OCI-LY1 (cell line): ENCODE results near the gene RHEBL1.

Source experiments
- H2AFZ ChIP-seq: fragments of 200-600 bp; sonication (generic), shearing (Covaris generic); 2 replicates; pipeline ENCODE4 v1.6.0; 2014; ENCODE audit warnings: antibody characterized with exemption, mild to moderate bottlenecking, low read length
- H3F3A ChIP-seq: fragments of 200-600 bp; sonication (generic), shearing (Covaris generic); 2 replicates; pipeline ENCODE4 v1.6.0; 2014; ENCODE audit warnings: mild to moderate bottlenecking, antibody characterized with exemption, low read length, moderate library complexity; ENCODE audit not compliant: insufficient read depth
- H3K27ac ChIP-seq: fragments of 200-600 bp; sonication (generic); 2 replicates; pipeline ENCODE4 v1.5.1; 2014; ENCODE audit warnings: low read length, mixed run types, mild to moderate bottlenecking, low read depth; ENCODE audit not compliant: poor library complexity, severe bottlenecking
- H3K27me3 ChIP-seq: fragments of 200-600 bp; sonication (generic); 2 replicates; pipeline ENCODE4 v1.6.0; 2014; ENCODE audit warnings: antibody characterized with exemption, mild to moderate bottlenecking, low read length, moderate library complexity; ENCODE audit not compliant: insufficient read depth
- H3K36me3 ChIP-seq: fragments of 200-600 bp; sonication (generic); 2 replicates; pipeline ENCODE4 v1.6.1; 2014; ENCODE audit warnings: mild to moderate bottlenecking, antibody characterized with exemption, low read length, moderate library complexity, mixed read lengths; ENCODE audit not compliant: insufficient read depth
- H3K4me1 ChIP-seq: fragments of 200-600 bp; sonication (generic); 2 replicates; pipeline ENCODE4 v1.5.1; 2014; ENCODE audit warnings: mild to moderate bottlenecking, low read length, moderate library complexity; ENCODE audit not compliant: insufficient read depth, severe bottlenecking
- H3K4me2 ChIP-seq: fragments of 200-600 bp; sonication (generic), shearing (Covaris generic); 2 replicates; pipeline ENCODE4 v1.6.1; 2014; ENCODE audit warnings: low read length
- H3K4me3 ChIP-seq: fragments of 200-600 bp; sonication (generic); 2 replicates; pipeline ENCODE4 v1.5.1; 2014; ENCODE audit warnings: low read length, low read depth, mild to moderate bottlenecking, mixed read lengths; ENCODE audit not compliant: poor library complexity, severe bottlenecking
- H3K79me2 ChIP-seq: fragments of 200-600 bp; shearing (Covaris generic); 2 replicates; pipeline ENCODE4 v1.6.1; 2016; ENCODE audit warnings: mixed run types, low read length, mixed read lengths; ENCODE audit not compliant: insufficient read depth
- H3K9ac ChIP-seq: fragments of 200-600 bp; sonication (generic), shearing (Covaris generic); 2 replicates; pipeline ENCODE4 v1.6.1; 2014; ENCODE audit warnings: mild to moderate bottlenecking, low read length, mixed read lengths
- H3K9me2 ChIP-seq: fragments of 200-600 bp; sonication (generic), shearing (Covaris generic); 2 replicates; pipeline ENCODE4 v1.6.1; 2014; ENCODE audit warnings: low read depth, mild to moderate bottlenecking, low read length, mixed read lengths
- H3K9me3 ChIP-seq: fragments of 200-600 bp; shearing (Covaris generic); 2 replicates; pipeline ENCODE4 v1.6.1; 2014; ENCODE audit warnings: low read length, mixed read lengths
- H4K20me1 ChIP-seq: fragments of 200-600 bp; sonication (generic), shearing (Covaris generic); 2 replicates; pipeline ENCODE4 v1.6.0; 2016; ENCODE audit warnings: mild to moderate bottlenecking, low read length; ENCODE audit not compliant: insufficient read depth
- CTCF ChIP-seq: fragments of 200-600 bp; sonication (generic), shearing (Covaris generic); IDR thresholded peaks from 2 replicates; pipeline ENCODE4 v1.5.1; 2017; ENCODE audit warnings: mild to moderate bottlenecking, antibody characterized with exemption, low read length, moderate library complexity, mixed read lengths
- EZH2 ChIP-seq: fragments of 200-600 bp; sonication (generic), shearing (Covaris generic); IDR thresholded peaks from 2 replicates; pipeline ENCODE4 v1.8.0; 2017; ENCODE audit warnings: borderline replicate concordance, mixed run types, mild to moderate bottlenecking, antibody characterized with exemption, low read length, moderate library complexity, mixed read lengths

The RHEBL1 gene

GRCh38 chr12:49060237-49061156, 9.3 kb downstream of the RHEBL1 start, which contains the start of gene KMT2D:
KMT2D (minus strand) TSS chr12:49060794; CDS start chr12:49055324, 5,470 bp downstream.
- peak within 1 kb of the TSS; percentile 70 for H3K27ac ChIP-seq
- H4K20me1 ChIP-seq = 0 out of 2 replicates have a peak, but pooled peaks cover 2% of the 10 kb centered on the region
- no peaks in the 10 kb centered on the region for H3K27me3 ChIP-seq
- no peaks in the 10 kb centered on the region for H3F3A ChIP-seq
- H3K4me1 ChIP-seq = peaks cover 53% of the 10 kb centered on the region
- peaks cover 3% of the 10 kb centered on the region; the same call in 1 of the 2 replicates for H3K36me3 ChIP-seq
- peaks cover 48% of the 10 kb centered on the region for H3K79me2 ChIP-seq
- H2AFZ ChIP-seq = peak within 1 kb of the TSS; percentile 23; the same call in 1 of the 2 replicates
- H3K9ac ChIP-seq = peak within 1 kb of the TSS; percentile 89
- H3K9me3 ChIP-seq = no peaks in the 10 kb centered on the region
- H3K9me2 ChIP-seq = no peaks in the 10 kb centered on the region
- no peak; the same call in 1 of the 2 replicates for TF ChIP-seq CTCF
- TF ChIP-seq EZH2 = no peak
- peak within 1 kb of the TSS; percentile 99 for H3K4me2 ChIP-seq
- H3K4me3 ChIP-seq = peak within 1 kb of the TSS; percentile 76

- Histone ChIP-seq H2AFZ (no peak overlapping the region), H3K4me1 (peaks cover 54% of the 10 kb centered on the region), H4K20me1 (0 out of 2 replicates have a peak, but pooled peaks cover 2% of the 10 kb centered on the region)
Measured at GRCh38 chr12:49059299-49060171, 10.2 kb downstream of the RHEBL1 start.

More at GRCh38 chr12:49059299-49060171, 10.2 kb downstream of the RHEBL1 start:
- no peaks in the 10 kb centered on the region for H3K9me2 ChIP-seq
- no peaks in the 10 kb centered on the region for H3K27me3 ChIP-seq
- H3K4me2 ChIP-seq = peak overlapping the region; percentile 99
- peaks cover 56% of the 10 kb centered on the region for H3K79me2 ChIP-seq
- H3K36me3 ChIP-seq = peaks cover 12% of the 10 kb centered on the region; the same call in 1 of the 2 replicates
- no peaks in the 10 kb centered on the region for H3F3A ChIP-seq
- peak overlapping the region; percentile 89 for H3K9ac ChIP-seq
- no peaks in the 10 kb centered on the region for H3K9me3 ChIP-seq
- TF ChIP-seq CTCF (no peak), EZH2 (no peak)
- H3K27ac ChIP-seq = peak overlapping the region; percentile 9
- H3K4me3 ChIP-seq = peak overlapping the region; percentile 76
